ENCODE results near the gene VGLL4.

DNA sequence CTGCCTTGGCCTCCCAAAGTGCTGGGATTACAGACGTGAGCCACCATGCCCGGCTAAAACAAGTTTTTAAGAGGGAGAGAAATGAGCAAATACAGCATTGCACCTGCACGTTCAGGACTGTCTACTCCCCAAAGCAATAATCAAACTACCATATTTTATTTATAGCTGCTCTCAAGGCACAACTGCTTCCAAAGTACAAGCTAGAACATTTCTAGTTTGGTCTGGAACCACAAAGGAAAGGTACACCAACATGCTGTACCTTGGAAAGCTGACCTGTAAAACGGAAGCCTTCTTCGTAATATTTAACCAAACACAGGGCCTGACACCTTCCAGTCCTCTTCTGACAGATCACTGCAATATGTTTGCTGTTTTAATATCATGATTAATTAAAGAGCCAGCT lies 14.5 kb upstream of the VGLL4 start:
- no peak for TF ChIP-seq EZH2 (IDR thresholded peaks at IDR 0.05; ENCODE audit: borderline replicate concordance, low read length)
- TF ChIP-seq, protein P1, sequence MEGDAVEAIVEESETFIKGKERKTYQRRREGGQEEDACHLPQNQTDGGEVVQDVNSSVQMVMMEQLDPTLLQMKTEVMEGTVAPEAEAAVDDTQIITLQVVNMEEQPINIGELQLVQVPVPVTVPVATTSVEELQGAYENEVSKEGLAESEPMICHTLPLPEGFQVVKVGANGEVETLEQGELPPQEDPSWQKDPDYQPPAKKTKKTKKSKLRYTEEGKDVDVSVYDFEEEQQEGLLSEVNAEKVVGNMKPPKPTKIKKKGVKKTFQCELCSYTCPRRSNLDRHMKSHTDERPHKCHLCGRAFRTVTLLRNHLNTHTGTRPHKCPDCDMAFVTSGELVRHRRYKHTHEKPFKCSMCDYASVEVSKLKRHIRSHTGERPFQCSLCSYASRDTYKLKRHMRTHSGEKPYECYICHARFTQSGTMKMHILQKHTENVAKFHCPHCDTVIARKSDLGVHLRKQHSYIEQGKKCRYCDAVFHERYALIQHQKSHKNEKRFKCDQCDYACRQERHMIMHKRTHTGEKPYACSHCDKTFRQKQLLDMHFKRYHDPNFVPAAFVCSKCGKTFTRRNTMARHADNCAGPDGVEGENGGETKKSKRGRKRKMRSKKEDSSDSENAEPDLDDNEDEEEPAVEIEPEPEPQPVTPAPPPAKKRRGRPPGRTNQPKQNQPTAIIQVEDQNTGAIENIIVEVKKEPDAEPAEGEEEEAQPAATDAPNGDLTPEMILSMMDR (conservative IDR thresholded peaks at IDR 0.05 in 1 of 2, IDR thresholded peaks at IDR 0.05 in 1 of 2; ENCODE audit: extremely low read depth in 1 of 2, insufficient read depth in 1 of 2, low read depth in 1 of 2, low read length in 2 of 2) = no peak

All from mammary epithelial cell (primary cell).